Measurements from ENCODE around the gene UCK2. TPM values are rescaled to one million over a fixed set of nuclear protein-coding genes. Genes with fewer than 3 reads are reported as not detected.

UCK2 gene
- total and polyA plus RNA-seq, 4 donors = 9.6 to 22.0 (median 14.1) TPM

- 63 to 75% methylated on average over 5 of the region's 5 CpGs for WGBS, 2 donors
- no peak for TF ChIP-seq CTCF (IDR thresholded peaks at IDR 0.05; ENCODE audit: control extremely low read depth, extremely low read depth)
- Histone ChIP-seq H3K4me1 (ENCODE audit: control insufficient read depth in 5 of 5, insufficient read depth in 5 of 5, low read length in 5 of 5) (peaks cover 0 to 14% (median 7%) of the 10 kb centered on the region in 5 donors), H3K9ac (ENCODE audit: insufficient read depth in 1 of 2, low read length in 2 of 2) (no peak overlapping the region), H3K27me3 (ENCODE audit: control insufficient read depth in 3 of 3, insufficient read depth in 3 of 3, low read length in 2 of 3) (no peaks in the 10 kb centered on the region), H3K4me3 (no peak overlapping the region), H3K36me3 (ENCODE audit: control insufficient read depth in 4 of 4, insufficient read depth in 4 of 4, low read length in 4 of 4) (no peaks in the 10 kb centered on the region), H3K27ac (ENCODE audit: low read depth in 1 of 2, low read length in 1 of 2) (no peak overlapping the region), H3K9me3 (ENCODE audit: control insufficient read depth in 4 of 4, insufficient read depth in 3 of 4, low read length in 3 of 4) (peaks cover 0 to 3% (median 0%) of the 10 kb centered on the region in 4 donors)
- ATAC-seq (ENCODE audit: insufficient read depth, low FRiP score) (no peak), DNase-seq (no peak)
Observed at GRCh38 chr1:165883056-165883455, 55.6 kb downstream of the UCK2 start.

- Histone ChIP-seq H3K9ac (ENCODE audit: insufficient read depth in 1 of 2, low read length in 2 of 2) (no peak overlapping the region), H3K4me3 (no peak overlapping the region), H3K36me3 (ENCODE audit: control insufficient read depth in 4 of 4, insufficient read depth in 4 of 4, low read length in 4 of 4) (no peaks in the 10 kb centered on the region), H3K27me3 (ENCODE audit: control insufficient read depth in 3 of 3, insufficient read depth in 3 of 3, low read length in 2 of 3) (no peaks in the 10 kb centered on the region), H3K27ac (ENCODE audit: low read depth in 1 of 2, low read length in 1 of 2) (peak overlapping the region in 1 of 2 donors; percentile 77), H3K9me3 (ENCODE audit: control insufficient read depth in 4 of 4, insufficient read depth in 3 of 4, low read length in 3 of 4) (no peaks in the 10 kb centered on the region), H3K4me1 (ENCODE audit: control insufficient read depth in 5 of 5, insufficient read depth in 5 of 5, low read length in 5 of 5) (peaks cover 0 to 14% (median 7%) of the 10 kb centered on the region in 5 donors)
- WGBS, 2 donors = 44 to 62% methylated on average over 9 of the region's 9 CpGs
- TF ChIP-seq CTCF (IDR thresholded peaks at IDR 0.05; ENCODE audit: control extremely low read depth, extremely low read depth) = no peak
- peak in 1 of 3 donors; percentile 47 for DNase-seq
- no peak for ATAC-seq (ENCODE audit: insufficient read depth, low FRiP score)
Observed at GRCh38 chr1:165884009-165884689, 56.7 kb downstream of the UCK2 start.

- 48 to 62% methylated on average over 5 of the region's 5 CpGs for WGBS, 2 donors
- ATAC-seq (ENCODE audit: insufficient read depth, low FRiP score) (no peak), DNase-seq (peak; percentile 41 to 63 (median 48))
- no peaks in the 10 kb centered on the region for H3K27me3 ChIP-seq (ENCODE audit: control insufficient read depth in 3 of 3, insufficient read depth in 3 of 3, low read length in 2 of 3)
- H3K27ac ChIP-seq (ENCODE audit: low read depth in 1 of 2, low read length in 1 of 2) = no peak overlapping the region
- H3K4me3 ChIP-seq = no peak overlapping the region
- no peak overlapping the region for H3K9ac ChIP-seq (ENCODE audit: insufficient read depth in 1 of 2, low read length in 2 of 2)
- H3K36me3 ChIP-seq (ENCODE audit: control insufficient read depth in 4 of 4, insufficient read depth in 4 of 4, low read length in 4 of 4) = no peaks in the 10 kb centered on the region
- H3K4me1 ChIP-seq (ENCODE audit: control insufficient read depth in 5 of 5, insufficient read depth in 5 of 5, low read length in 5 of 5) = peaks cover 0 to 14% (median 7%) of the 10 kb centered on the region in 5 donors
- no peak for TF ChIP-seq CTCF (IDR thresholded peaks at IDR 0.05; ENCODE audit: control extremely low read depth, extremely low read depth)
- H3K9me3 ChIP-seq (ENCODE audit: control insufficient read depth in 4 of 4, insufficient read depth in 3 of 4, low read length in 3 of 4) = no peaks in the 10 kb centered on the region
Observed at GRCh38 chr1:165884690-165885304, 57.4 kb downstream of the UCK2 start.

Measured in lung (tissue), 12 donors.